Stimulated activated CD8-positive, alpha-beta memory T cell treated with anti-CD3 and anti-CD28 coated beads, Interleukin-12 subunit alpha, Interleukin-12 subunit beta, amount 100 ng/mL, for 4 hours (primary cell): ENCODE data around the gene DNAJB4.
"Not testable (repeated sequence)": the region's sequence is repeated elsewhere in the genome, so short reads cannot be mapped to it uniquely, and the experiment has no call there.

Experiments used
- DNase-seq: peaks from one replicate; pipeline ENCODE4 v3.0.0-alpha.2; 2020; ENCODE audit warnings: low read depth

Gene DNAJB4

DNA sequence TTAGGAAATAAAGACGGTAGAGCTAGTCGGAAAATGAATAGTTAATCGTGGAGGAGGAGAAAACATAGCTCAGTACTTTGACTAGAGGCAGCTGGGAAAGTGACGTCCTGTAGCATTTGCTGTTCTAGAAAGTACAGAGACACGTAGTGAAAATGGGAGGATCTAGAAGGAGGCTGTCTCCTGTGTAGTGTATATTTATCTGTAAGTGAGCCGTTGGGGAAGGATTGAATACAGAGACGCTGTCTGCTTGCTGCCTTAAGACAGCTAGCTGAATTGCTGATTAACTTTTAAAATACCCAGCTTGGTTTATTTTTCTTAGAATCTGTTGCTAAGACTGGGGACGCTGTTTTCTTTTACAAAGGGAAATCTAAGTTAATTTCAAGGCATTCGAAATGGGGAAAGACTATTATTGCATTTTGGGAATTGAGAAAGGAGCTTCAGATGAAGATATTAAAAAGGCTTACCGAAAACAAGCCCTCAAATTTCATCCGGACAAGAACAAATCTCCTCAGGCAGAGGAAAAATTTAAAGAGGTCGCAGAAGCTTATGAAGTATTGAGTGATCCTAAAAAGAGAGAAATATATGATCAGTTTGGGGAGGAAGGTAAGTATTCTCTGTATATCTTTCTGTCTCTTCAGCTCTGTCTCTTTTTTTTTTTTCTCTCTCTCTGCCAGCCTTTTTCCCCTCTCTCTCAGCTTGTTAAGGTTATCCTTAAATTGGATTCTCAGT is at the start of gene DNAJB4:
DNAJB4 (plus strand) TSS at position 221 of the 729 bp plus-strand sequence; CDS start at position 393, 172 bp downstream.
- DNase-seq = no peak

DNA sequence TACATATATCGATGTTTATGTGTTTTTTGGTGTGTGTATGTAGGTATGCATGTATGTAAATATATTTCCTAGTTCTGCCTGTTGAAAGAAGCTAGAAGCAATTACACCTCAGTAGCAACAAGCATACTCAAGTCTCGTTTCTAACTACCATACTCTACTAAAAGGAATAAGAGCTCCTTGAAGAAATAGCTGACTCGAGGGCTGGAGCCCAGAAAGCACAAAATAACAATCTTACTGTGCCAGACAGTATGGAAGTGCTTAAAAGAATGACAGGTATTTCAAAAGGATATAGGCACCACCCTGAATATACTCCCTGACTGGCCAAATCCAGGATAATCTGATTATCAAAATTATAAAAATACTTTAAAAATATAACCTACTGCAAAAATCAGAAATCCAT is 49.0 kb upstream of the DNAJB4 start:
- DNase-seq = no peak

DNA sequence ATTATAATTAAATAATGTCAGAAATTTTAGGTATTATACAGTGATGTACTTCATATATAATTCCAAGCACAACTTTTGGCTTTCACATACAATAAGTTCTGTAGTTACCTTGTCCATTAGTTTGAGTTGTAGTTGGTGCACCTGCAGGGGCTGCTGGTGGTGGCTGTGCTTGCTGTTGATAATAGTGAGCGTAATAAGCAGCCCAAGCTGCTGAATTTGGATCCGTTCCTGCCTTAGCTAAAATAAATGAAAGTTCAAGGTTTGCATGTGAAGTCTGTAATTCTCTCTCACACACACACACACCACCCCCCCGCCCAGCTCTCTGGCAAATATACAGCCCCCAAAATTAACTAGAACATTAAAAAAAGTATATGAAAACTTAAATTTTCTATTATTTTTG is 48.3 kb upstream of the DNAJB4 start:
- DNase-seq = no peak

DNA sequence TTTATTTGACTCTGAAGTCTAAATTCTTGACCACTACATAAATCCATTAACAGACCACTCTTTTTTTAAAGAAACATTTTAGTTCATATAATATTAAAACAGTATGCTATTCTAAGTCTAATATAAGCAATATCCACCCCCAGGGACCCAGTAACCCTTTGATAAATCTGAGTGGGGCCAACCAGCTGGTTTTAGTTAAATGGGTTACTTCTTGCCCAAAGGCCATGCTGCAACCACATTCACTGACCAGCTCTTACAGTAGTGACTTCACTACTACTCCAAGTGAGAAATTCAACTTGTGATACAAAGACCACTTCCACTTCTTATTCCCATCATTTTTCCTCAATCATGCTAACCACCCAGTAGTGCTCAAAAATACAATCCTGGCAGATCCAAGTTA is 46.3 kb upstream of the DNAJB4 start:
- DNase-seq = no peak

GRCh38 chr1:77958850-77959249 is 45.9 kb upstream of the DNAJB4 start:
- DNase-seq = no peak

DNA sequence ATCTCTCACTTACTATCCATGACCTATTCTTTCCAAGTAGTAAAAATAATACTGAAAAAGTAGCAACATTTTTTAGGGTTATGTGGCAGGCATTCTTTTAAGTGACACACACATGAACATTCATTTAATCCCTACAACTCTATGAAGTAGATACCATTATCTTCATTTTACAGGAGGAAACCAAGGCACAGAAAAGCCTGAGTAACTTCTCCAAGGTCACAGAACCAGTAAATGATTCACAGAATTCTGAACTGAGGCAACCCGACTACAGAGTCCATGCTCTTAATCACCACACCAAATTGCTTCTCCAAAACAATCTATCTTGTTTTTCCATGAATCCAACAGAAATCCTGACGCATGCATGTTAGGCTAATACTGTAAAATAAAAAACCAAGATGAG is 43.3 kb upstream of the DNAJB4 start:
- no peak for DNase-seq

DNA sequence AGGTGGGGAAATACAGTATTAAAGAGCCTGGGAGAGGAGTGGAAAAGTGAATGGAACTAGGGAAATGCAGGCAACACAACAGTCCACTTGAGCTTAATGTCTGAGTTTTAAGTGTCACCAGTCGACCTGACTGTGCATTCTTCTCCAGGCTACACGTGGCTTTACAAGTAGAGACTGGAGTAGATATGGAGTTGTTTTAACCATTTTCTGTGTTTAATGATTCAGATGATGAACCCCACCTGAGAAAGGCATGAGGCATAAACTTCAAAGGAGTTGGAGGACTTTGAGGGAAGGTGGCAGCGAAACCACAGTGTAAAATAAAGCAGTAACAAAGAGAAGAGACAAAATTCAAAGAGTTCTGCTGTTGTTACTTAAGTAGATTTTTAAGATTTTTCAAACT is 38.4 kb upstream of the DNAJB4 start:
- no peak for DNase-seq

DNA sequence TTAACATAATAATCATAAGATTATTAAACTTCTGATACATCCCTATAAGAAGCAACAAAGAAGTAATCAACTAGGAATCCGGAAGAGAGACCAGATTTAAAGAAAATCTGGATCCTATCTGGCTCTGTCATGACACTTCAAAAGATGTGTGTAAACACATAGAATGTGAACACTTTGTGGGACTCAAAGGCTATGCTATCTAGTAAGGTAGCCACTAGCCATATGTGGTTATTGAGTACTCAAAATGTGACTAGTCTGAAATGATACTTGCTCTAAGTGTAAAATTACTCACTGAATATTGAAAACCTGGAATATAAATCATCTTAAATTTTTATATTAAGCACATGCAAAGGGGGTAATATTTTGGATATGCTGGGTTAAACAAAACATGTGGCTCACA is 34.5 kb upstream of the DNAJB4 start:
- DNase-seq = no peak

DNA sequence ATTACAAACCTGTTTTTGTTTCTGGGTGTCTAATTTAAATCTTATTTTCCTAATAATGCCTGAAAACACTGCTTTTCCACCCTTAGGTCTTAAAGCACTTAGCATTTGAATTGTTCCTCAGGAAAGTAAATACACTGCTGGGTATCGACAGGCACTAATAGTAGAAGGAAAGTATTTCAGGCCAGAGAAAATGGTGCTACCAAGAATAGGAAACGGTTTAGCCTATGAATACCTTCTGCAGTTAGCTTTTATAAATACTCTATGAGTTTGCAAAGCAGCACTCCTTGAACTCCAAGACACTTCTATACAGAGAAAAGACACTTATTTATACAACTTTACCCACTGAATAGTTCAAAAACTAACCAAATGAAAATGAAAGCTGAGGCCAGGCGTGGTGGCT is 32.7 kb upstream of the DNAJB4 start:
- DNase-seq = no peak

DNA sequence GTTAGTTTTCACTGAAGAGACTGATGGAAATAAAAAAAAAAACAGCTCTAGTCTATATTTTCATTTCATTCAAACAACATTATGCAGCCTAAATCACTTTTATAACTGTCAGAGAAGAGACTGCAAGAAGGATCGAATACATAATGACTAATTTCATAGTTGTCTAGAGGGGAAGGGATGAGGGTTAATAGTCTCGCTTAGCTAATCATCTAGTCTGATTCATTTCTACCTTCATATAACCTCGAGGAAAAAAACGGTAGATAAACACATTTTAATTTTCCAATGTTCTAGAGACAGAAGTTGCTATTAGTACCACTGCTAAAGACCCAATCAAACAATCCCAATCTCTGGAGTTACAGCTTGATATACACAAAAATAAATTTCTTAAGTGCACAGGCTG is 29.4 kb upstream of the DNAJB4 start:
- DNase-seq = no peak

DNA sequence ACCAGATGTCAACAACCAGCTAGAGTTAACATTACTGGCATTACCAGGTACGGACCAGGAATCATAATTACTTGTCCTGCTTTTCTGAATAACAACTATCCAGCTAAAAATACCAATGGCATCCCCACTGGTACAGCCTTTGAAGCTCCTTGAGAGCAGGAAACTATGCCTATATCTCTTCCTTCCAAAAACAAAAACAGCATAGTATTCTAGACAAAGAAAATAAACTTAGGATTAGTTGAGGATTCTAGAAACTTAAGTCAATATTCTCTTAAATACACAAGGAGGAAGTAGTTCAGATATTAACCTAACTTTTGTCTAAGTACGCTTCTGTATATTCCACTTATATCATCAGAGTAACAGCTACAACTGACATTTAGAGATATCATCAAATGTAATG is 28.8 kb upstream of the DNAJB4 start:
- DNase-seq = no peak

GRCh38 chr1:77976433-77977076 is 28.2 kb upstream of the DNAJB4 start:
- DNase-seq = no peak

GRCh38 chr1:77977989-77978292 is 26.8 kb upstream of the DNAJB4 start:
- DNase-seq = no peak

DNA sequence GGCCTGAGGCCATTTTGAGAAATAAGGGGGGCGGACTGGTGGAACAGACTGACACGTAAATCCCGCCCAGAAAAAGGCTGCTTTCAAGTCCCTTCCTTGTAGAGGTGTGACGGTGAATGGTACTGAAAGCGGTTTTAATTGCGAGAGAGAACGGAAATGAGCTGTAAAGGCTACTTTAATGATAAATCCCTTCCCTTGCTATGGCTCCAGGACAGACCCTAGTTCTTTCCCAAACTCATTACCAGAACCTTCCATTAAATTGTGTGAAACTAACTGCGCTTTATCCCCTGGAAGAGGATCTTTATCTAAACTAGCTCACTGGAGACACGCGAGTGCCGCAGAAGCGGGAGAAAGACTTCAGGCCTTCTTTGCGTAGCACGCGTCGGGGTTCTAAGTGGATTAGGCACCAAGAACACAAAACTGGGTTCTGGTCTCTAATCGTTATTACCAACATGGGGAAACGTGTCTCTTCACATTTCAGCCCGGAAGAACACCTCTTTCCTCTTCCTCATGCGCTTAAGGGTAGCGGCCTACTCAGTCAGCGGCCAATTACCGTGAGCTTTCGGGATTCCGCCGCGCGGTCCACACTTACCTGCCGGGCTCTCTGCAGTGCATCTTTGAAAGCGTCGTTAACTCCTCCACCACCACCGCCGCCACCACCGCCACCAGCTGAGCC is 26.3 kb upstream of the DNAJB4 start:
- DNase-seq = peak; percentile 32

DNA sequence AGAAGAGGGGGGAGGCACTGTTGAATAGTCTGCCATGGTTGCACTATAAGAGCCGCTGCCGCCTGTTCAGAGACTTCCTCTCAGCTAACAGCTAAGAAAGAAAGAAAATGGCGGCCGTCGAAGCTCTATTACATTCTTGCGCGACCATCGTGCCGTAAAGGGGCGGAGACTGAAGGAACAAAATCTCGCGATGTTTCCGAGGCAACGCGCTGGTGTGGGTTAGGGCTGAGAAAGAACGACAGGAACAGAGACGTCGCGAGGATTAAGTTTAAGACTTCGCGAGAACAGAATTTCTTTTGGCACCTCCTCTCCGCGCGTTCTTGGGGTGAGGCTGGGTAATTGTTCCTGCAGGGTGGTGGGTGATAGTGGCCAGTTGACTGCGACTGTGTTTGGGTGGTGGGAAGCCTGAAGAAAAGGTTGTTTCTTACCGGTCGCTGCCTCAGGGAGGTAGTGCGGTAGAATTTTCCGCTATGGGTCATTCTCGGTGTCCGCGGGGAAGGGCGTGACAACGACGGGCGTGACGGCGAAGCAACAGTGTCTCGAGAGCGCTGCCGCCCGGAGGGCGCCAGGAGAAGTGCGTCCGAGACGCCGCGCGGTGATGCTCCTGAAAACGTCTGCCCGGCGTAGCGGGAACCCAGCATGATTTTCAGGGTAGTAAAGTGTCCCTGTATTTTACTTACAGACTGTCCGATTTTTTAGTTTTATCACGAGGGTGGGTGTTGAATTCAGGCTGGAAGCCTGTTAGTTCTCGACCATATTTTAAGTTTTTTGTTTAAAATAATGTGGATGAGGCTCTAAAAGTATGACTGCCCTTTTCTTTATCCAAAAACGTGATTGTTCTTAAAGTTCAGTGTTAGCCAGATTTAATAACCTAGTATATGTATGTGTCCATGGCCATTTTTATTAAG is 25.5 kb upstream of the DNAJB4 start, which contains the start of gene FUBP1:
FUBP1 (minus strand) TSS at position 104 of the 908 bp plus-strand sequence; CDS start at position 36, 68 bp downstream.
- DNase-seq = peak; percentile 90

DNA sequence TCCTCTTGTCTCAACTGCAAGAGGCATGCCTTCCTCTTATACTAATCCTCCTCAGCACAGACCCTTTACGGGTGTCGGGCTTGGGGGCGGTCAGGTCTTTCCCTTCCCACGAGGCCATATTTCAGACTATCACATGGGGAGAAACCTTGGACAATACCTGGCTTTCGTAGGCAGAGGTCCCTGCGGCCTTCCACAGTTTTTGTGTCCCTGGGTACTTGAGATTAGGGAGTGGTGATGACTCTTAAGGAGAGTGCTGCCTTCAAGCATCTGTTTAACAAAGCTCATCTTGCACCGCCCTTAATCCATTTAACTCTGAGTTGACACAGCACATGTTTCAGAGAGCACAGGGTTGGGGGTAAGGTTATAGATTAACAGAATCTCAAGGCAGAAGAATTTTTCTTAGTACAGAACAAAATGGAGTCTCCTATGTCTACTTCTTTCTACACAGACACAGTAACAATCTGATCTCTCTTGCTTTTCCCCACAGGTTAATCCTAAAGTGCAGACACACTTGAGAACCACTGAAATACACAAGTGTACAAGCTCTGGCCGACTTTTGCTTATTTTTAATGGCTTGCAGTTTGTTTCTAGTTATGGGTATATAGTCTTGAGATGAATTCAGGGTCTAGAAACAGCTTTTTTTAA is 21.3 kb upstream of the DNAJB4 start:
- not testable (repeated sequence) for DNase-seq

- no peak for DNase-seq
Measured at GRCh38 chr1:77983997-77984355, 20.8 kb upstream of the DNAJB4 start.

DNA sequence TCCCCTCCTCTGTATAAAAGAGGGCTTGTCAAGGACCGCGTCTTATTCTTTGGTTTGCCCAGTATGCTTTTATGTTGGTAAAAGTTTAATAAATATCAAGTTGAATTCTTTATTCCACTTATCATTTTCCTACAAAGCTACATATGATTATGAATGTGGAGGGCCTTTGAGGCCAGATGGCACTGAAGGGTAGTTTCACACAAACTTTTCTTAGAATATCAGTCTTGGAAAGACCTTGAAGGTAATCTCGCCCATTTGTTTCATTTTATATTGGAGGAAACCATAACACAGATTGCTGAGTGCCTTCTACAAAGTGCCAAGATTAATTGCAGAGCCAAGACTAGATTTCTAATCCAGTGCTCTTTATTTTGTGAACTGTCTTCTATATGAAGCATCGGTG is 20.1 kb upstream of the DNAJB4 start:
- no peak for DNase-seq

DNA sequence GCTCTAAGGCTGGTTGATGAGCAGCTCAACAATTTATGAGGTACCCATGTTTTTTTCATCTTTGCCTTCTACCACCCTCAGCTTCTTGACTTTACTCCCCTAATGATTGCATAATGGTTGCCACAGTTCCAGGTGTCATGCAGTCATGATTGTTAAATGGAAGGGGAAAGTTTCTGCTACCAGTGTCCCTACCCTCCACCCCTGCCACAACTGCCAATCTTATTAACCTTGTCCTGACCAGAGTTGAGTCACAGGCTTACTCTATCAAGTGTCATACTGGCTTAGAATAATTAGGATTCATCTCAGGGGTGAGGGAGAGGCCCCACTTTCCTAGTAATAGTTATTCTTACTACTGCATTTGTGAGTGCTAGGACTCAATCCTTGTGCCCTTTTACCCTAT is 17.9 kb upstream of the DNAJB4 start:
- DNase-seq = no peak

DNA sequence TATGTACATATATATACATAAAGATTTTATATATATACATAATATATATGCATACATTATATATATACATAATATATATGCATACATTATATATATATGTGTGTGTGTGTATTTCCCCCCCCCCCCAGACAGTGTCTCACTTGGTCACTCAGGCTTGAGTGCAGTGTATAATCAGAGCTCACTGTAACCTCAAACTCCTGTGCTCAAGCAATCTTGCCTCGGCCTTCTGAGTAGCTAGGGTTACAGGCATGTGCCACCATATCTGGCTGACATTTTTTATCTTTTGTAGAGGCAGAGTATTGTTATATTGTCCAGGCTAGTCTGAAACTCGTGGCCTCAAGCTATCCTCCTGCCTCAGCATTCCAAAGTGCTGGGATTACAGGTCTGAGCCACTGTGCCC is 16.8 kb upstream of the DNAJB4 start:
- no peak for DNase-seq

GRCh38 chr1:77989744-77990143 is 15.0 kb upstream of the DNAJB4 start:
- DNase-seq = no peak

- DNase-seq = no peak
Measured at GRCh38 chr1:77990629-77991204, 14.0 kb upstream of the DNAJB4 start.
